Left ventricle myocardium inferior (tissue), 1 donor: Measurements from ENCODE around the gene GSKIP. TPM values are rescaled to one million over a fixed set of nuclear protein-coding genes. Genes with fewer than 3 reads are reported as not detected.

ENCODE experiments used
- DNase-seq: peaks from one replicate; pipeline ENCODE4 v3.0.0-alpha.2; 2020
- H3K27ac ChIP-seq: fragments of 200-600 bp; replicated peaks from 2 replicates; pipeline ENCODE4 v1.8.0; 2021
- H3K27me3 ChIP-seq: fragments of 200-600 bp; 2 replicates; pipeline ENCODE4 v1.8.0; 2021; ENCODE audit warnings: low read depth
- H3K36me3 ChIP-seq: fragments of 200-600 bp; 2 replicates; pipeline ENCODE4 v1.8.0; 2021
- H3K4me1 ChIP-seq: fragments of 200-600 bp; 2 replicates; pipeline ENCODE4 v1.8.0; 2021
- H3K4me3 ChIP-seq: fragments of 200-600 bp; 2 replicates; pipeline ENCODE4 v1.8.0; 2021; ENCODE audit warnings: mild to moderate bottlenecking, moderate library complexity
- H3K9me3 ChIP-seq: fragments of 200-600 bp; replicated peaks from 2 replicates; pipeline ENCODE4 v1.8.0; 2021
- CTCF ChIP-seq: fragments of 200-600 bp; IDR thresholded peaks from 2 replicates; pipeline ENCODE4 v1.8.0; 2021; ENCODE audit warnings: antibody characterized with exemption, mild to moderate bottlenecking, borderline replicate concordance
- intact Hi-C: fragments of 100-400 bp; cut with micrococcal nuclease; formaldehyde crosslinking; loops from one replicate; pipeline ENCODE4 v1.11.0; 2022
- total RNA-seq: library from RNA; stranded (reverse); fragmentation: NEBNext Ultra II Directional; extraction: Animal tissue kit (Norgen Biotek cat#: 25700); gene quantifications from one replicate; pipeline ENCODE4 v1.2.1, GENCODE V29; 2021
- donor health status: DM: no; HTN: yes; CAD: no; lungs with severe emphysema.

GSKIP gene
- total RNA-seq, 1 donor from 2014 or later = 12.1 TPM

- peaks cover 10% of the 10 kb centered on the region for H3K27me3 ChIP-seq
- no peak for DNase-seq
- intact Hi-C loops = no loop called here
These were observed 36.1 kb downstream of the GSKIP start for GRCh38 chr14:96399405-96399804.

GRCh38 chr14:96400495-96400894, 37.2 kb downstream of the GSKIP start:
- intact Hi-C loops = no loop called here
- Histone ChIP-seq H3K27me3 (peaks cover 10% of the 10 kb centered on the region), H3K4me1 (peaks cover 8% of the 10 kb centered on the region), H3K36me3 (no peaks in the 10 kb centered on the region), H3K9me3 (no peaks in the 10 kb centered on the region), H3K4me3 (no peak overlapping the region), H3K27ac (no peak overlapping the region)
- DNase-seq = no peak
- TF ChIP-seq CTCF = no peak

More at GRCh38 chr14:96399405-96399804, 36.1 kb downstream of the GSKIP start:
- H3K9me3 ChIP-seq = no peaks in the 10 kb centered on the region
- H3K4me3 ChIP-seq = no peak overlapping the region
- H3K27ac ChIP-seq = no peak overlapping the region
- no peak for TF ChIP-seq CTCF
- no peaks in the 10 kb centered on the region for H3K36me3 ChIP-seq
- peaks cover 8% of the 10 kb centered on the region for H3K4me1 ChIP-seq

GRCh38 chr14:96403409-96403808, 40.1 kb downstream of the GSKIP start:
- TF ChIP-seq CTCF = no peak
- intact Hi-C loops = no loop called here
- Histone ChIP-seq H3K4me1 (peaks cover 8% of the 10 kb centered on the region), H3K27ac (peak overlapping the region; percentile 46), H3K9me3 (no peaks in the 10 kb centered on the region), H3K27me3 (peaks cover 10% of the 10 kb centered on the region), H3K36me3 (no peaks in the 10 kb centered on the region), H3K4me3 (no peak overlapping the region)
- DNase-seq = no peak

- Histone ChIP-seq H3K4me3 (no peak overlapping the region), H3K36me3 (no peaks in the 10 kb centered on the region), H3K4me1 (peaks cover 8% of the 10 kb centered on the region), H3K27ac (no peak overlapping the region), H3K9me3 (no peaks in the 10 kb centered on the region), H3K27me3 (peaks cover 10% of the 10 kb centered on the region)
- intact Hi-C loops = no loop called here
- DNase-seq = no peak
- TF ChIP-seq CTCF = no peak
These were observed 42.4 kb downstream of the GSKIP start for GRCh38 chr14:96405677-96406076.

GRCh38 chr14:96407935-96408570, 44.7 kb downstream of the GSKIP start:
- H3K4me3 ChIP-seq = no peak overlapping the region
- H3K36me3 ChIP-seq = no peaks in the 10 kb centered on the region
- DNase-seq = no peak
- TF ChIP-seq CTCF = no peak
- intact Hi-C loops = no loop called here
- peaks cover 7% of the 10 kb centered on the region for H3K4me1 ChIP-seq
- no peaks in the 10 kb centered on the region for H3K27me3 ChIP-seq
- no peak overlapping the region for H3K27ac ChIP-seq
- H3K9me3 ChIP-seq = no peaks in the 10 kb centered on the region
